T follicular helper cell (primary cell): ENCODE results near the gene MVB12B.

Source experiments
- DNase-seq: peaks from one replicate; pipeline ENCODE4 v3.0.0-alpha.2; 2020; ENCODE audit warnings: low read depth

The MVB12B gene

DNA sequence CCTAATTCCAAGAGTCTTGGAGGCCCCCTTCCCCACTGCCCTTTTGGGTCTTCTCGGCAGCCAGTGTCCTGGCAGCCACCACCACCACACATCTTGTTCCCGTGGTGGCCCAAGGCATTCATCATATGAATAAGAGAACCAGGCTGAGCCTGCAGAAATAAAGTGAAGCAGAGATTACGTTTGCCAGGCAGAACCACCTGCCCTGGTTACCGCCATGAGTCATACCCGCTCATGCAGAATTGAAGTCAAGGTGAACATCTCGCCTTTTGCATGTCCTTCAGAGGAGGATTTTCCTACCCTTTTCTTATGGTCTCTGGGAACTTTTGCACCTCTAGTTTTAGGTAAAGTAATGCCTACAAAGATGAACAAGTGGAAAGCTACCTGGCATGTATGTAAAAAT is 167.6 kb downstream of the MVB12B start:
- DNase-seq, result no peak

GRCh38 chr9:126494746-126495145 is 168.1 kb downstream of the MVB12B start:
- no peak for DNase-seq

- no peak for DNase-seq
Observed at GRCh38 chr9:126495411-126496180, 169.0 kb downstream of the MVB12B start.

- DNase-seq, result no peak
Observed at GRCh38 chr9:126496181-126496576, 169.6 kb downstream of the MVB12B start.

DNA sequence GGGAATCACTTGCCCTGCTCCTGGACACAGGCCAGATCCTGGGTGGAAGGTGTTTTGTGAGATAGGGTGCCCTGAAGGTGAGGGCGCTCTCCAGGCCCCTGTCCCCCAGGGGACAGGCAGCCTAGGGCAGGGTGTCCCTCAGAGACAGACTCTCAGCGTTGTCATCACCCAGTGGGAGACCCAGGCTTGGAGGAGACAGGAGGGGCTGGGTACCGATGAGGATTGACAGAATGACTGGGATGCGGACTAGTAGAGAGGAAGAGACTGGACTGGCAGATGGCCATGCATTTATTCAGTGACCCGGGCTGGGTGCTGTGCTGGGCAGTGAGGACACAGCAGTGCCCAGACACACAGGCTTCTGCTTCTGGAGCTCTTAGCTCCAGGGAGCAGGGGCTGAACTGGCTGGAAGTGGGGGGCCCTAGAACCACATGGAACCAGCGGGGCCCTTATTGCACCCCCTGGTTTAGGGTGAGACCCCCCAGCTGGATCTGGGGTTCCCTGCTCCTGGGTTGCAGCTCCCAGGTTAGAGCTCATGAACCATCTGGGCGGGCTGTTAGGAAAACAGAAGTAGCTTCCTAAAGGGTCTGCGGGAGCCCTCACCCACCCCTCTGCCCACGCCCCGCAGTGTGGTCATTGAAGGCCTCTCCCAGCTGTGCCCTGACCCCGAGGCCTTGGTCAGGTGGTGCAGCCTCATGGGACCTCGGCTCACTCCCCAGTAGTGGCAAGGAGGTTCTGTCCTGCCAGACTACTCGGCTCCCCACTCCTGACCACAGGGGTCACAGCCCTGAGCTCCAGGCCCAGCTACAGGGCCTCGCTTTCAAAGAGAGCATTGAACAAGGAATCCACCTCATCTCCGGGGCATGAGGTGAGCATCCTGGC is 170.4 kb downstream of the MVB12B start:
- DNase-seq, result no peak

- no peak for DNase-seq
Observed at GRCh38 chr9:126497660-126498275, 171.1 kb downstream of the MVB12B start.

- no peak for DNase-seq
Observed at GRCh38 chr9:126498331-126498730, 171.7 kb downstream of the MVB12B start.

GRCh38 chr9:126499005-126499910 is 172.6 kb downstream of the MVB12B start:
- DNase-seq, result peak; percentile 13

DNA sequence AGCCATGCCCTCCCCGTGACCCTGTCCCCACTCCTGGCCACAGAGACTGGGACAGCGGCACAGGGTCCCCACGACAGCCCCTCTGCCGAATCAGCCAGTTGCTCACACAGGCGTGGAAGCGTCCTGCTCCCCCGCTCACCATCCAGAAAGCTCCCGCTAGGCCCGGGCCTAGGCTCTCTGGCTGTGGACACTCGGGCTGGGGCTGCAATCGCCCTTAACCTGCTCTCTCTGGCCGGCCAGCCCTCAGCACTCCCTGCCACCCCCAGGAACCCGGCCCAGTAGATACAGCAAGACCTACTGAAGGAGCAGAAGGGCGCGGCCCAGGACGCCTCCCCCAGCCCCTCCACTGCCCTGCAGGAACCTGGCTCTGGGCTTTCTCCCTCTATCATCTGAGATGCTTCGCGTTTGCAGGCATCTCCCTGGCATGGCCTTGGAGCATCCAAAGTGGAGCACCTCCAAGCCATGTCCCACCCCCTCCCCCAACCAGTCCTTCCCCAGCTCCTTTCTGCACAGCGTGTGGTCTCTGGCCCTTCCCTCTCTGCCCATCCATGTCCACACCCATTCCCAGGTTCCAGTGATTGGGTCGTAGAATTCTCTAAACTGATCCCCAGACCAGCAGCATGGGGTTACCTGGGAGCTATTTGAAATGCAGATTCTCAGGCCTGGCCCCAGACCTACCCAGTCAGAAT is 173.4 kb downstream of the MVB12B start:
- no peak for DNase-seq

DNA sequence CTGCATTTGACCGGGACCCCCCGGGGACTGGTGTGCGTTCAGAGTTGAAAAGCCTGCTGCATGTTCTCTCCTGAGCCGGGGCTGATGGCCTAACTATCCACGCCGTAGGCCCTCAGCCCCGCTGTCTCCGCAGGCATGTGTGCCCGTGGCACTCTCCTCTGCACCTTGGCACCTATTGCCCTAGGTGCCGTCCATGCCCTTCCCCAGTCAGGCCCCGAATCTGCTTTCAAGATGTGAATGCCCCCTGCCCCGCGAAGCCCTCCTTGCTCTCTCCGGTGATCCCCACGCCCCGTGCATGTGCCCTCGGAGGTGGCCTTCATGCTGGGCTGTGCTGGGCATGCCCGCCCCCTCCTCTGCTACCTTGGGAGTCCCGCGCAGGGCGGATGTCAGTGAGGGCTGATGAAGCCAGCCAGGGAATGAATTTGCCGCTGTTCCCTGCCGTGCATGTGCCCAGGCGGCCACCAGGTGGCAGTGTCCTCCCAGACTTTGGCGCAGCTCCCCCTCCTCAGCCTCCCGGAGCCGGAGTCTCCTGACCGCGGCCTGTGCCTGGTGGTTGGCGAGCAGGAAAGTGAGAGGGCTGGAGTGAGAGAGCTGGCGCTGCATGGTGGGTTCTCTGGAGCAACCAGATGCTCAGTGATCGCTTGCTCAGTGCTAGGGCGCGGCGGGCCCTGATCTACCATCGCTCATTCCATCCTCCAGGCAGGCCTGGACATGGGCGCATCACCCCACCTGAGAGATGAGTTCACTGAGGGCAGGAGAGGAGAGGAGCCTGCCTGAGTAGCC is 174.2 kb downstream of the MVB12B start:
- peak; percentile 48 for DNase-seq

DNA sequence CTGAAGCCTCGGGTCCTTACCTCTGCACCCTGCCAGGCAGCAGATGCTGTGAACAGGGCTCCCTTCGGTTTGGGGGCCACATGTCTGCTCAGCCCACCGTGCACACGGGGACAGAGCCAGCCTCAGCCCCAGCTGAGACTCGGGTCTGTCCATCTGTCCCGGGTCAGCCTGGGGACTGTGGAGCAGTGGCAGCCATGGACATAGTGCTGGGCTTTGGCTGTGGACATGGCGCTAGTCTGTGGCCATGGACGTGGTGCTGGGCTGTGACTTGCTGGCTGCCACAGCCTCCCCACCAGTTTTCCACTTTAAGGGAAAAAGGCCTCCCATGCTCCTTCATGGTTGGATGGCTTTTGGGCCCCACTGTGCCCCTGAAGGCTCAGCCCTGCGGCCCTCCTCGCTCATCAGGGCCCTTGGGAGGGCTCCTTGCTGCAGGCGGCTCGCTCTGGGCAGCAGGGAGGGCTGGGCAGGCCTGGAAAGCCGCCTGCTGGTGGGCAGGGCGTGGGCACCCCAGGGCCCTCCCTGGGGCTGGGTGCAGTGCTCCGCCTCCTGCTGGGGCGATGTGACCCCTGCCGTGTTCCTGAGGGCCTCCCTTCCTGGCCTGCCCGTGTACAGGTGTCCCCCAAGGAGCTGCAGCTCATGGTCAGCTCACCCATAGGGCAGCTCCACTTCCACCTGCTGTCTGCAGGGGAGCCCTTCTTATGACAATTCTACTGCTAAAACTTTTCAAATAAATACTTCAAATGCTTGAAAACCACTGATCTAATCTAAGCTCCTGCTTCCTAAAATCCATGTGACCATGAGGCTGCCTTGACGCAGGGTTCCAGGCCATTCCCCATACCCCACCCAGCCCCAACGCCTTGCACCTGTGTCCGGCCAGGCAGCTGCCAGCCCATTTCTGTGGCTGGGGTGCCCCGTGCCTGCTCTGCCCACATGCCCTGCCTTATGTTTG is 175.0 kb downstream of the MVB12B start:
- no peak for DNase-seq

DNA sequence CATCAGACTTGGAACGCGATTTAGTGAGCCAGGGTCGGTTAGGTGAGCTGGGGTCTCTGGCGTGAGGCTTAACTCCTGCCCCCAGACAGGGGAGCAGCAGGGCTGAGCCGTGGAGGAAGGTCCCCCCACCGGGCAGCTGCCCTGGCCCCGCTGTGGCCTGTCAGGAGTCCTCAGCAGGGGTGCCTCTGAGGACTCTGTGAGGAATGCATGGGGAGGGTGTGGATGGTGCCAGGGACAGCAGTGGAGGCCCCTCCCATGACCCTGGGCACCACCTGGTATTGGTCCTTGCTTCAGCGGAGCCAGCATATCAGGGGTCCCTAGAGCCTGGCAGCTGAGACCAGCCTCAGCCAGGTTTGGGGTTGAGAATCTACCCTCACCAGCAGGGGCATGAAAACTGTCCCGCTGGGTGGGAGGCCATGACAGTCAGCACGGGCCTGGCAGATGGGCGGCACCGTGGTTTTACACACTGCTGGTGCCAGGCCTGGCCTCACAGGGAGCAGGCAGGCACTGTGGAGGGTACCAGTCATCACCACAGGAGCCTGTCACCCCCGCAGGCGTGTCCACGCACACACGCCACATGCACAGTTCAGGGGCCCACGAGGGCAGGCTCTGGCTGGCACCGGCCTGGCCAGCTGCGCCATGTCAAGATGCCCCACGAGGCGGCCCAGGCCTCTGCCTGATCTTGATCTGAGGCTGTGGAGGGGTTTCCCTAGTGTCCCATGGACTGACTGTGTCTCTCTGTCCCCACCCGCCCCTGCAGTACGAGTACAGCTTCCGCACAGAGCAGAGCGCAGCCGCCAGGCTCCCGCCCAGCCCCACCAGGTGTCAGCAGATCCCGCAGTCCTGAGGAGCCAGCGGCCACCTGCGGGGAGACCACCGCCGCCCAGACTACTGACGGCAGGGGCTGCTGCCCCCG is 176.0 kb downstream of the MVB12B start:
- no peak for DNase-seq

DNA sequence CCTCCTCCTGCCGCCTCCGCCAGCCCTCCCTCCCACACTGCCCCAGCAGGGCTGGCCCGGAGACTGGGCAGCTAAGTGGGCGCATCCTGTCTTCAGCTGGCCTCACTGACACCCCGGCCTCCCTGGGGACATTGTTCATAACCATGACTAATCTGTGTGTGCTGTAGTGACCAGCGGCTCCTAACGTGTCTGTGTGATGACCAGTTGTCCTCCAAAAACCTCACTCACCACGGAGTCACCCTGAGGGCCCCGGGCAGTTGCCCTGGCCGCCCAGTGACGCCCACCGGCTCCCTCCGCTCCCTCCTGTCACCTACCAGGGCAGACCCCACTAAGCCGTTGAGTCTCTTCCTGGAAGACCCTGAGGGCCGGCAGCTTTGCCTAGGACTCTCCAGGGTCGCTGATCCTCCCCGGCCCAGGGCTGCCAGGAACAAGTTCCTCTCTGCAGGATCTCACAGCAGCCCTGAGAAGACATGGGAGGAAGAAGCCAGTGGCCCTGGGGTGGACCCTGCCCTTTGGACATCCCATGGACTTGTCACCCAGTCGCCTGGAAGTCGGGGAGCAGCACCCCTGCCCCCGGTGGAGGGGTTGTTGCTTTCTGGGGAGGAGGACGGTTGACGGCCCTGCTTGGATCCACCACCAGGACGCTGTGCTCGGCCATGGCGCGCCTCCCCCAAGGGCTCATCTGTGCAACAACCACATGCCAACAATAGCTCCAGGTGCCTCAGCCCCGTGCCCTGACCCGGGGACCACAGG is 176.9 kb downstream of the MVB12B start:
- DNase-seq, result no peak

- DNase-seq, result no peak
Observed at GRCh38 chr9:126504086-126504976, 177.7 kb downstream of the MVB12B start.

GRCh38 chr9:126504977-126505455 is 178.4 kb downstream of the MVB12B start:
- no peak for DNase-seq
